HEK293T (cell line): Measurements from ENCODE around the gene MYO16.

ENCODE experiments used
- CTCF ChIA-PET: fragments of 350-600 bp; formaldehyde crosslinking; extraction: SDS; loops from one replicate; lab custom pipeline; 2021; ENCODE audit warnings: antibody characterized with exemption, inconsistent platforms; lab: Yijun Ruan, JAX
- POLR2A ChIA-PET: fragments of 350-600 bp; formaldehyde crosslinking; extraction: SDS; loops from one replicate; lab custom pipeline; 2020; ENCODE audit warnings: antibody characterized with exemption, inconsistent platforms; lab: Yijun Ruan, JAX
- DNase-seq: peaks from one replicate; pipeline ENCODE4 v3.0.0; 2012; ENCODE audit warnings: mixed read lengths; ENCODE audit errors: extremely low spot score
- ARNT ChIP-seq: fragments of 450-650 bp; IDR thresholded peaks from 2 replicates; pipeline ENCODE4 v1.6.1; 2017; ENCODE audit warnings: mild to moderate bottlenecking
- BHLHE40 ChIP-seq: fragments of 450-650 bp; IDR thresholded peaks from 2 replicates; pipeline ENCODE4 v1.6.1; 2016; ENCODE audit warnings: mild to moderate bottlenecking, moderate library complexity, borderline replicate concordance
- CTBP1 ChIP-seq: fragments of 450-650 bp; IDR thresholded peaks from 2 replicates; pipeline ENCODE4 v1.6.1; 2016; ENCODE audit warnings: borderline replicate concordance
- ELF4 ChIP-seq: fragments of 450-650 bp; IDR thresholded peaks from 2 replicates; pipeline ENCODE4 v1.6.1; 2017; ENCODE audit warnings: antibody characterized with exemption
- FOXA1 ChIP-seq: fragments of 450-650 bp; IDR thresholded peaks from 2 replicates; pipeline ENCODE4 v1.6.1; 2016; ENCODE audit warnings: mild to moderate bottlenecking
- FOXK2 ChIP-seq: fragments of 450-650 bp; IDR thresholded peaks from 2 replicates; pipeline ENCODE4 v1.6.1; 2016; ENCODE audit warnings: mild to moderate bottlenecking
- FOXM1 ChIP-seq: fragments of 450-650 bp; IDR thresholded peaks from 2 replicates; pipeline ENCODE4 v1.6.1; 2017; ENCODE audit warnings: mild to moderate bottlenecking, borderline replicate concordance
- HDGF ChIP-seq: fragments of 450-650 bp; IDR thresholded peaks from 2 replicates; pipeline ENCODE4 v1.6.1; 2017; ENCODE audit warnings: antibody characterized with exemption, borderline replicate concordance
- L3MBTL2 ChIP-seq: fragments of 450-650 bp; conservative IDR thresholded peaks from 2 replicates; pipeline ENCODE4 v1.6.1; 2016; ENCODE audit warnings: mild to moderate bottlenecking
- LEF1 ChIP-seq: fragments of 450-650 bp; IDR thresholded peaks from 2 replicates; pipeline ENCODE4 v1.6.1; 2017; ENCODE audit warnings: mild to moderate bottlenecking, borderline replicate concordance
- NFRKB ChIP-seq: fragments of 450-650 bp; IDR thresholded peaks from 2 replicates; pipeline ENCODE4 v1.6.1; 2016; ENCODE audit warnings: mild to moderate bottlenecking, moderate library complexity
- PKNOX1 ChIP-seq: fragments of 450-650 bp; IDR thresholded peaks from 2 replicates; pipeline ENCODE4 v1.6.1; 2016
- SP1 ChIP-seq: fragments of 450-650 bp; IDR thresholded peaks from 2 replicates; pipeline ENCODE4 v1.6.1; 2017
- SUZ12 ChIP-seq: fragments of 450-650 bp; IDR thresholded peaks from 2 replicates; pipeline ENCODE4 v1.6.1; 2016; ENCODE audit warnings: mild to moderate bottlenecking
- TARDBP ChIP-seq: fragments of 450-650 bp; IDR thresholded peaks from 2 replicates; pipeline ENCODE4 v1.6.1; 2016
- ZNF384 ChIP-seq: fragments of 450-650 bp; IDR thresholded peaks from 2 replicates; pipeline ENCODE4 v1.6.1; 2016

Gene MYO16

GRCh38 chr13:109121826-109122225 lies 492.4 kb downstream of the MYO16 start:
- POLR2A ChIA-PET: no interaction called here

GRCh38 chr13:109123971-109124370 lies 494.6 kb downstream of the MYO16 start:
- POLR2A ChIA-PET: no interaction called here
- no peak for TF ChIP-seq ZNF384
- CTCF ChIA-PET: no interaction called here
- DNase-seq: no peak

More at GRCh38 chr13:109121826-109122225, 492.4 kb downstream of the MYO16 start:
- DNase-seq: no peak
- CTCF ChIA-PET: no interaction called here
- TF ChIP-seq SUZ12 (no peak), TARDBP (no peak), ELF4 (no peak), L3MBTL2 (no peak), BHLHE40 (no peak), FOXA1 (no peak), LEF1 (no peak), NFRKB (no peak), SP1 (no peak), PKNOX1 (no peak), ARNT (no peak), ZNF384 (no peak), HDGF (no peak), FOXK2 (no peak)

GRCh38 chr13:109126178-109126577 lies 496.8 kb downstream of the MYO16 start:
- ChIA-PET CTCF (no interaction called here), POLR2A (no interaction called here)
- TF ChIP-seq PKNOX1 (no peak), HDGF (no peak), NFRKB (no peak), TARDBP (no peak), ZNF384 (no peak), FOXM1 (no peak), L3MBTL2 (no peak), FOXA1 (no peak), BHLHE40 (no peak), LEF1 (no peak), CTBP1 (no peak), ELF4 (no peak), ARNT (no peak), FOXK2 (no peak), SUZ12 (no peak), SP1 (no peak)
- no peak for DNase-seq

GRCh38 chr13:109126891-109127641 lies 497.7 kb downstream of the MYO16 start:
- CTCF ChIA-PET: no interaction called here
- POLR2A ChIA-PET: no interaction called here
- TF ChIP-seq NFRKB (no peak), FOXM1 (no peak), L3MBTL2 (no peak), SP1 (no peak), CTBP1 (no peak), SUZ12 (no peak), PKNOX1 (no peak), HDGF (no peak), ELF4 (no peak), ZNF384 (no peak), TARDBP (no peak), BHLHE40 (no peak), FOXK2 (no peak), FOXA1 (no peak), LEF1 (no peak), ARNT (no peak)
- DNase-seq: no peak

GRCh38 chr13:109128121-109128520 lies 498.7 kb downstream of the MYO16 start:
- ChIA-PET POLR2A (no interaction called here), CTCF (no interaction called here)
- no peak for DNase-seq
- no peak for TF ChIP-seq HDGF
- TF ChIP-seq FOXK2: no peak
- TF ChIP-seq SUZ12: no peak
- no peak for TF ChIP-seq ARNT
- no peak for TF ChIP-seq LEF1
- no peak for TF ChIP-seq NFRKB
- no peak for TF ChIP-seq L3MBTL2
- no peak for TF ChIP-seq BHLHE40
- TF ChIP-seq ZNF384: no peak
- TF ChIP-seq FOXM1: no peak
- TF ChIP-seq FOXA1: no peak
- no peak for TF ChIP-seq SP1
- no peak for TF ChIP-seq ELF4
- TF ChIP-seq CTBP1: no peak
- no peak for TF ChIP-seq TARDBP
- TF ChIP-seq PKNOX1: no peak
